Kidney (tissue), 14 donors: ENCODE data around the gene OR8H3. TPM values are rescaled to one million over a fixed set of nuclear protein-coding genes. Genes with fewer than 3 reads are reported as not detected.

Experiments
- DNase-seq, 5 donors: peaks; one replicate each; pipeline ENCODE4 v3.0.0-alpha.2; 2013 to 2020
- FAIRE-seq: peaks from 2 replicates; lab custom pipeline; 2012; peaks lifted over from hg19 to GRCh38; lab: Jason Lieb, UNC
- H3K27ac ChIP-seq, 2 donors: one replicate each; pipeline ENCODE4 v1.7.0; 2013; ENCODE audit warnings: low read depth in 2 of 2, low read length in 2 of 2, inconsistent platforms in 1 of 2
- H3K27me3 ChIP-seq: one replicate; pipeline ENCODE4 v1.7.1; 2013; ENCODE audit warnings: low read length, inconsistent platforms; ENCODE audit not compliant: control insufficient read depth, insufficient read depth
- H3K36me3 ChIP-seq, 3 donors: one replicate each; pipeline versions ENCODE4 v1.7.0 to v1.7.1; 2013; ENCODE audit warnings: low read length in 3 of 3, control low read depth in 1 of 3, inconsistent platforms in 1 of 3; ENCODE audit not compliant: insufficient read depth in 3 of 3, control insufficient read depth in 2 of 3
- H3K4me1 ChIP-seq, 3 donors: one replicate each; pipeline versions ENCODE4 v1.7.0 to v1.7.1; 2013; ENCODE audit warnings: low read length in 3 of 3, inconsistent platforms in 1 of 3, low read depth in 1 of 3; ENCODE audit not compliant: control insufficient read depth in 2 of 3, insufficient read depth in 2 of 3
- H3K4me3 ChIP-seq, 3 donors: one replicate each; pipeline versions ENCODE4 v1.7.0 to v1.8.1; 2013; ENCODE audit warnings: low read length in 3 of 3, control low read depth in 1 of 3, inconsistent platforms in 1 of 3
- H3K9ac ChIP-seq, 3 donors: one replicate each; pipeline versions ENCODE4 v1.7.0 to v1.7.1; 2013; ENCODE audit warnings: low read length in 3 of 3, control low read depth in 1 of 3, inconsistent platforms in 1 of 3
- H3K9me3 ChIP-seq, 3 donors: one replicate each; pipeline versions ENCODE4 v1.7.0 to v1.7.1; 2013; ENCODE audit warnings: low read length in 3 of 3, control low read depth in 1 of 3, inconsistent platforms in 1 of 3; ENCODE audit not compliant: control insufficient read depth in 2 of 3, insufficient read depth in 1 of 3
- intact Hi-C: fragments of 100-400 bp; cut with DNase I; formaldehyde crosslinking; loops from one replicate; pipeline ENCODE4 v1.11.1; 2022
- polyA plus RNA-seq: library from polyadenylated mRNA; stranded (reverse); fragments of 350-450 nt; fragmentation: Illumina TruSeq; extraction: RNeasy Lipid Tissue Mini Kit (QIAGEN cat#74804); gene quantifications from one replicate; pipeline ENCODE4 v1.2.3, GENCODE V29; 2014; ENCODE audit warnings: low read depth, low replicate concordance; ENCODE audit not compliant: insufficient read depth
- total RNA-seq: library from RNA; stranded (reverse); fragmentation: NEBNext Ultra II Directional; extraction: Animal tissue kit (Norgen Biotek cat#: 25700); gene quantifications from one replicate; pipeline ENCODE4 v1.2.1, GENCODE V29; 2021
- TF ChIP-seq, protein P1 (sequence below): IDR thresholded peaks from 3 replicates; pipeline ENCODE4 v1.5.1; 2012; ENCODE audit warnings: mild to moderate bottlenecking, moderate library complexity, borderline replicate concordance; ENCODE audit not compliant: insufficient read depth; ENCODE audit errors: extremely low read depth
- donor health status: control.
- donor health status: control.
- donor health status: control.
- donor health status: control.
- donor health status: control.
- donor health status: DM: yes; HTN: yes; CAD: no.
- donor health status: Normal renal cell carcinoma (clear cell type).

OR8H3 gene
- total and polyA plus RNA-seq, 2 donors from 2014 or later: not detected

- H3K9ac ChIP-seq: no peak overlapping the region
- no peak overlapping the region for H3K4me3 ChIP-seq
- DNase-seq (peak in 1 of 5 donors; percentile 0), FAIRE-seq (no peak)
- peaks cover 0 to 2% (median 0%) of the 10 kb centered on the region in 3 donors for H3K9me3 ChIP-seq
- no peaks in the 10 kb centered on the region for H3K27me3 ChIP-seq
- TF ChIP-seq, protein P1, sequence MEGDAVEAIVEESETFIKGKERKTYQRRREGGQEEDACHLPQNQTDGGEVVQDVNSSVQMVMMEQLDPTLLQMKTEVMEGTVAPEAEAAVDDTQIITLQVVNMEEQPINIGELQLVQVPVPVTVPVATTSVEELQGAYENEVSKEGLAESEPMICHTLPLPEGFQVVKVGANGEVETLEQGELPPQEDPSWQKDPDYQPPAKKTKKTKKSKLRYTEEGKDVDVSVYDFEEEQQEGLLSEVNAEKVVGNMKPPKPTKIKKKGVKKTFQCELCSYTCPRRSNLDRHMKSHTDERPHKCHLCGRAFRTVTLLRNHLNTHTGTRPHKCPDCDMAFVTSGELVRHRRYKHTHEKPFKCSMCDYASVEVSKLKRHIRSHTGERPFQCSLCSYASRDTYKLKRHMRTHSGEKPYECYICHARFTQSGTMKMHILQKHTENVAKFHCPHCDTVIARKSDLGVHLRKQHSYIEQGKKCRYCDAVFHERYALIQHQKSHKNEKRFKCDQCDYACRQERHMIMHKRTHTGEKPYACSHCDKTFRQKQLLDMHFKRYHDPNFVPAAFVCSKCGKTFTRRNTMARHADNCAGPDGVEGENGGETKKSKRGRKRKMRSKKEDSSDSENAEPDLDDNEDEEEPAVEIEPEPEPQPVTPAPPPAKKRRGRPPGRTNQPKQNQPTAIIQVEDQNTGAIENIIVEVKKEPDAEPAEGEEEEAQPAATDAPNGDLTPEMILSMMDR: no peak
- H3K27ac ChIP-seq: no peak overlapping the region
- no peaks in the 10 kb centered on the region for H3K36me3 ChIP-seq
- H3K4me1 ChIP-seq: no peaks in the 10 kb centered on the region
- intact Hi-C loops: no loop called here
Measured at GRCh38 chr11:56172256-56172830, 50.2 kb downstream of the OR8H3 start.

Other genes with a start within 250 kb of the OR8H3 start
- not detected for gene TRIM51, start 239.1 kb upstream of the OR8H3 start, total RNA-seq
- not detected for gene TRIM51, start 239.1 kb upstream of the OR8H3 start, polyA plus RNA-seq
- gene OR5W2, start 207.8 kb upstream of the OR8H3 start, total RNA-seq: not detected
- gene OR5W2, start 207.8 kb upstream of the OR8H3 start, polyA plus RNA-seq: not detected
- not detected for gene OR5I1, start 186.0 kb upstream of the OR8H3 start, total RNA-seq
- gene OR5I1, start 186.0 kb upstream of the OR8H3 start, polyA plus RNA-seq: not detected
- gene OR10AG1, start 152.4 kb upstream of the OR8H3 start, total RNA-seq: not detected
- not detected for gene OR10AG1, start 152.4 kb upstream of the OR8H3 start, polyA plus RNA-seq
- gene OR5F1, start 127.7 kb upstream of the OR8H3 start, total RNA-seq: not detected
- gene OR5F1, start 127.7 kb upstream of the OR8H3 start, polyA plus RNA-seq: not detected
- not detected for gene OR5AS1, start 94.7 kb upstream of the OR8H3 start, total RNA-seq
- not detected for gene OR5AS1, start 94.7 kb upstream of the OR8H3 start, polyA plus RNA-seq
- gene OR8I2, start 29.1 kb upstream of the OR8H3 start, total RNA-seq: not detected
- gene OR8I2, start 29.1 kb upstream of the OR8H3 start, polyA plus RNA-seq: not detected
- gene OR8H2, start 18.7 kb upstream of the OR8H3 start, total RNA-seq: not detected
- not detected for gene OR8H2, start 18.7 kb upstream of the OR8H3 start, polyA plus RNA-seq
- gene OR8J3, start 17.8 kb downstream of the OR8H3 start, total RNA-seq: not detected
- gene OR8J3, start 17.8 kb downstream of the OR8H3 start, polyA plus RNA-seq: not detected
- not detected for gene OR8K5, start 37.9 kb downstream of the OR8H3 start, total RNA-seq
- gene OR8K5, start 37.9 kb downstream of the OR8H3 start, polyA plus RNA-seq: not detected
- gene OR5J2, start 54.2 kb downstream of the OR8H3 start, total RNA-seq: not detected
- not detected for gene OR5J2, start 54.2 kb downstream of the OR8H3 start, polyA plus RNA-seq
- not detected for gene OR5T2, start 111.9 kb downstream of the OR8H3 start, total RNA-seq
- not detected for gene OR5T2, start 111.9 kb downstream of the OR8H3 start, polyA plus RNA-seq
- gene OR5T3, start 129.9 kb downstream of the OR8H3 start, total RNA-seq: not detected
- not detected for gene OR5T3, start 129.9 kb downstream of the OR8H3 start, polyA plus RNA-seq
- gene OR5T1, start 151.8 kb downstream of the OR8H3 start, total RNA-seq: not detected
- gene OR5T1, start 151.8 kb downstream of the OR8H3 start, polyA plus RNA-seq: not detected
- not detected for gene OR8H1, start 169.9 kb downstream of the OR8H3 start, total RNA-seq
- gene OR8H1, start 169.9 kb downstream of the OR8H3 start, polyA plus RNA-seq: not detected
- gene OR8K3, start 192.8 kb downstream of the OR8H3 start, total RNA-seq: not detected
- gene OR8K3, start 192.8 kb downstream of the OR8H3 start, polyA plus RNA-seq: not detected
- gene OR8K1, start 223.7 kb downstream of the OR8H3 start, total RNA-seq: not detected
- not detected for gene OR8K1, start 223.7 kb downstream of the OR8H3 start, polyA plus RNA-seq
- gene OR8J1, start 231.9 kb downstream of the OR8H3 start, total RNA-seq: not detected
- not detected for gene OR8J1, start 231.9 kb downstream of the OR8H3 start, polyA plus RNA-seq